Stomach (tissue), 4 donors: ENCODE data around the gene BEST2.

Experiments
- POLR2A ChIP-seq, 4 donors: fragments of 450-650 bp; IDR thresholded peaks; one replicate each; pipeline ENCODE4 v1.6.1; 2016; ENCODE audit warnings: antibody characterized with exemption in 4 of 4, control low read depth in 2 of 4, mild to moderate bottlenecking in 1 of 4, moderate library complexity in 1 of 4
- POLR2AphosphoS5 ChIP-seq, 3 donors: sonication (generic); formaldehyde crosslinking; IDR thresholded peaks; one replicate each; pipeline ENCODE4 v1.6.1; 2016; ENCODE audit warnings: antibody characterized with exemption in 3 of 3
- TF ChIP-seq, protein P1 (sequence below), 7 experiments: fragments of 450-650 bp in 4 of 7; fragments of 200-600 bp in 3 of 7; sonication (generic) in 3 of 7; IDR thresholded peaks; one replicate each; pipeline ENCODE4 v1.5.1; 2016 to 2019; ENCODE audit warnings: antibody characterized with exemption in 7 of 7, control low read depth in 2 of 7, mild to moderate bottlenecking in 1 of 7

DNA sequence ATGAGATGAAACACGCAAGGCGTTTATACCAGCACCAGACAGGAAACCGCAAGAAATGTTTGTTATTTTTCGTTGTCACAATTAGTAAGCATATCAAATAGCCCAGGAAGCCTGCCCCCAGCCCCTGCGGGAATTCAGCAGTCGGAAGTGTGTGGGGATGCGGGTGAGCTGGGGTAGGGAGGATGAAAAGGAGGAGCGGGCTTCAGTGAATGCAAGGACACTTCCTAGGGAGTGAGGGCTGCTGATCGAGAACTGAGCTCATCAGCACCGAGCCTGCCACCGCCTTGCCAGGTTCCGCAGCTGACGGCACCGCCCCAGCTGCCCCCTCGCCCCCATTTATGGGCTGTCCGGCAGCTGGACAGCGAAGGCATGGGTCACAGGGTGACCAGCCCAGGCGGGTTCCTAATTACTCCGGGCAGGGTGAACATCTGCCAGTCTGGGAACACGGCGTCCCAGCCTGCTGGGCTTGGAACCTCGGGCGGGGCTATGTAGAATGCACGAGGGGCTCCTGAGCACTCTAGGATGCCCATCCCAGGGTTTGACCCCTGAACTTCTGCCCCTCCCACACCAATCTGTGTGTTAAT is 1.6 kb upstream of the BEST2 start:
- TF ChIP-seq, protein P1, sequence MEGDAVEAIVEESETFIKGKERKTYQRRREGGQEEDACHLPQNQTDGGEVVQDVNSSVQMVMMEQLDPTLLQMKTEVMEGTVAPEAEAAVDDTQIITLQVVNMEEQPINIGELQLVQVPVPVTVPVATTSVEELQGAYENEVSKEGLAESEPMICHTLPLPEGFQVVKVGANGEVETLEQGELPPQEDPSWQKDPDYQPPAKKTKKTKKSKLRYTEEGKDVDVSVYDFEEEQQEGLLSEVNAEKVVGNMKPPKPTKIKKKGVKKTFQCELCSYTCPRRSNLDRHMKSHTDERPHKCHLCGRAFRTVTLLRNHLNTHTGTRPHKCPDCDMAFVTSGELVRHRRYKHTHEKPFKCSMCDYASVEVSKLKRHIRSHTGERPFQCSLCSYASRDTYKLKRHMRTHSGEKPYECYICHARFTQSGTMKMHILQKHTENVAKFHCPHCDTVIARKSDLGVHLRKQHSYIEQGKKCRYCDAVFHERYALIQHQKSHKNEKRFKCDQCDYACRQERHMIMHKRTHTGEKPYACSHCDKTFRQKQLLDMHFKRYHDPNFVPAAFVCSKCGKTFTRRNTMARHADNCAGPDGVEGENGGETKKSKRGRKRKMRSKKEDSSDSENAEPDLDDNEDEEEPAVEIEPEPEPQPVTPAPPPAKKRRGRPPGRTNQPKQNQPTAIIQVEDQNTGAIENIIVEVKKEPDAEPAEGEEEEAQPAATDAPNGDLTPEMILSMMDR (IDR thresholded peaks at IDR 0.05) = no peak
- no peak for TF ChIP-seq POLR2AphosphoS5 (IDR thresholded peaks at IDR 0.05)
- no peak for TF ChIP-seq POLR2A (IDR thresholded peaks at IDR 0.05)
